GM12874 (cell line): ENCODE measurements around the gene NUBP2.

Source experiments
- CTCF ChIP-seq: IDR thresholded peaks from 2 replicates; pipeline ENCODE4 v1.5.1; 2011; ENCODE audit warnings: low read depth, mild to moderate bottlenecking, control low read depth, low read length, moderate library complexity; ENCODE audit not compliant: insufficient read depth

The NUBP2 gene

GRCh38 chr16:1774448-1774780 lies 8.3 kb upstream of the NUBP2 start:
- TF ChIP-seq CTCF = no peak

DNA sequence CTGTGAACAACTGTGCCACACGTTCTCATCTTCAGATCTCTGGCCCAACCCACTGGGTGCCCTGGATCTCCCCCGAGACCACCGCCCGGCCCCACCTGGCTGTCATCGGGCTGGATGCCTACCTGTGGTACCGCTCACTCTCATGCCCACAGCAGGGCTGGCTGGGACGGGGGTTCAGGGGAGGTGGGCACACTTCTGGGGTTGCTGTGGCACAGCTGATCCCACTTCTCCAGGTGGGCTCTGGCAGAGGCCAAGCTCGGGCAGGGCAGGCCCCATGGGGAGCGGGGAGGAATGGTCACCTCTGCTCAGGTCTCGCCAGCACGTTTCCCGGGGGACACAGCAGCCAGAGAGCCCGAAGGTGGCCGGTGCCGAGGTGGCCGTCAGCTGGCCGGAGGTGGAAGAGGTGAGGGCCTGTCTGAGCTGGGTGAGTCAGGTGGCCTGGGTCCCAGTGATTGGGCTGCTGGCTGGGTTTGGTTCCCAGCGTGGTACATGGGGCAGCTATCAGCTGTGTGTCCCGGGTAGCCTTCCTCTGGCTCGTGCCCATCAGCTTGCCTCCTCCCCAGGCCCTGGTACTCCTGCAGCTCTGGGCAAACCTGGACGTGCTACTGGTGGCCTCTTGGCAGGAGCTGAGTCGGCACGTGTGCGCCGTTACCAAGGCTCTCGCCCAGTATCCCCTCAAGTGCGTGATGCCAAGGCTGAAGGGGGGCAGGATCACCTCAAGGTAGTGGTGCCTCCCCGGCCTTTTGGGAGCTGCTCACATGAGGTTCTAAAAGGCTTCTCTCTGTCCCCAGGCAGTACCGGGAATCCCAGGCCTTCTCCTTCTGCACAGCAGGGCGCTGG lies 7.5 kb upstream of the NUBP2 start:
- TF ChIP-seq CTCF = no peak

DNA sequence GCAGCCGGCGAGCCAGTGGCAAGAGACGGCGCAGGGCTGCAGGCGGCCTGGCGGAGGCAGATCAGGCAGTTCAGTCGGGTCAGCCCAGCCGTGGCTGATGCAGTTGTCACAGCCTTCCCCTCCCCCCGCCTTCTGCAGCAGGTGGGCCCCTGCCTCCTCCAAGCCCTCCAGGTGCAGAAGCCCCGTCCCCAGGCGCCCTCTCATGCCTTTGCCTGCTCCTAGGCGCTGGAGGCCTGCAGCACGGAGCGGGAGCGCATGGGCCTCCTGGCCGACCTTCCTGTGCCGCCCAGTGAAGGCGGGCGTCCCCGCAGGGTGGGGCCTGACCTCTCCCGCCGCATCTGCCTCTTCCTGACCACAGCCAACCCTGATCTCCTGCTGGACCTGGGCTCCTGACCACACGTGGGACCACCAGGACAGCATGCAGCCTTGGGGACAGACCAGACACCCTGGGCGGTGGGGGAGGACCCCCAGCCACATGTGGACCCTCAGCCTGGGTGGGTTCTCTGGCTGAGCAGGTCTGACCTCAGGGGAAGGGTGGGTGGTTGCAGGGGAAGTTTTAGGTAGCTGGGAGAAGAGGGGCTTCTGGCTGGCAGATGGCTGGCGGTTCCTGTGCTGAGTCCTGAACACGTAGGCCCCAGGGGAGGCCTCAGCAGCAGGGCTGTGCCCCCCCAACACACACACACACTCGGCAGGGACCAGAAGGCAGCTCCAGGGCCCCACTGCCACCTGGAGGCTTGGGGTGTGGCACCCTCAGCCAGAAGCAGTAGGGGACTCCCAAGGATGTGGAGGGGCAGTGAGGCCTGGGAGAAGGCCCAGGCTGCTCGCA lies 6.7 kb upstream of the NUBP2 start:
- no peak for TF ChIP-seq CTCF

DNA sequence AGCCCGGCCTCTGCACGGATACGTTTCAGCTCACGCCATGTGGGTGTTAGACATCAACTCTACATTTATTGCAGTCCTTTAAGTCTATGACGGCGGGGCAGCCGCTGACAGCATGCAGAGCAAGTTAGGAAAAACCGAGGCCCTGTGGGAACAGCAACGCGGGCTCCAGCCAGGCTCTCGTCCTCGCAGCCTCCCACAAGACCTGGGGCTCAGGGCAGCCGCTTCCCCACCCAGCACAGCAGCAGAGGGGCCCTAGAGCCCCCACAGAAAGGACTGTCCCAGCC lies 6.1 kb upstream of the NUBP2 start:
- no peak for TF ChIP-seq CTCF

DNA sequence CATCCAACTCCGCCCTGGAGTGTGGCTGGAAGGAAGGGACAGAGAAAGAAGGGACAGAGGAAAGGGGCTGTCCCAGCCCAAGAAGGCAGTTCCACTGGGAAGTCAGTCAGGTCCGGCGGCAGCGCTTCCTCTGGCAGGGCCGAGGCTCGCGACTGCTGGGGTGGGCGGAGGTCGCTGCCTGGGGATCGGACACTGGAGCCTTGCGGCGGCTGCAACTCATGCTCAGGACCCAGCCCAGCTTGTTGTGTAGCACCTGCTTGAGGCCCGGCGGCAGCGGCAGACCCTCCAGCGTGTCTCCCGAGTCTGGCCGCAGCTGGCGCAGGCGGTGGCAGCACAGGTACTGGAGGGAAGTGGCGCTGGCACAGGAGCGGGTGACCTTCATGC lies 5.8 kb upstream of the NUBP2 start:
- no peak for TF ChIP-seq CTCF

GRCh38 chr16:1777375-1778199 lies 5.2 kb upstream of the NUBP2 start:
- no peak for TF ChIP-seq CTCF

DNA sequence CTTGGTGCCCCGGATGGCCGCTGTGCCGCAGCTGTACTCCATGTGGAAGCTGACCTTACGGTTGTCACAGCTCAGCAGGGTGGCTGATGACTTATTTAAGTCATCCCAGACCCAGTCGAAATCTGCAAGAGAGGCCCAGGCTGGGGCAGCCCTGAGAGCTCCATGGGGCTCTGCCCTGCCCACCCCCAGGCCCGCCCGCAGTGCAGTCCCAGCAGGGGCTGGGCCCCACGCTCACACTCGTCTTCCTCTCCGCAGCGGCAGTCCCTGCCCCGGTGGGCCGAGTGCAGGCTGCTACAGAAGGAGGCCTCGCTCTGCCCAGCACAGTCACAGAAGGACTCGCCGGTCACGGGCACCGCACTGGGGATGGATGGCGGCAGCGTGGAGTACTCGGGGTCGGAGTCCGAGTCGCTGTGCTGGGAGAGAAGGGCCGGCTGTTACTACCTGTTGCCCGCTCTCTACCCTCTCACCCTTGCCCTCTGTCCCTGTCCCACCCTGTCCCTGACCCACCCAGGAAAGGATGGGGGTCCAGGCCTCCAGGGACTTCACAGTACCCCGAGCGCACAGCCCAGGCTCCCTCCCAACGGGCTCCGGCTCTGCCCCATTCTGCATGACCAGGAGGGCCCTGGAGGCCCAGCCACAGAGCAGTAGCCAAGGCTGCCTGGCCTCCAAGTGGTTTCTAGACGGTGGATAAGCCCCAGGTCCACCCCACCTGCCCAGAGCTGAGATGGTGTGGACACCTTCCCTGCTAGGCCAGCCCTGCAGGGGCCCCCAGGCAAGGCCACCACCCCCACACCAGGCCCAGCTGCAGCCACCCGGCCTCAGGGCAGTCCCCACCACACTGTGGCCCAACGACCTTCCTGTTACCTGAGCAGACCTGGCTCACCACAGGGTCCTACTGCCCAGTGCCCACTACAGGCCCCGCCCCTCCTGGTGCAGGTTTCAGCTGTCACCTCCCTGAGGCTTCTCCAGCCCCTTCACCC lies 4.3 kb upstream of the NUBP2 start:
- no peak for TF ChIP-seq CTCF
